GM23338 (cell line): ENCODE measurements around the gene PIK3R5. TPM values are rescaled to one million over a fixed set of nuclear protein-coding genes. Genes with fewer than 3 reads are reported as not detected.

ENCODE experiments used
- ATAC-seq: fragments of 200-7000 bp; cut with Tn5 transposase; 3 replicates; pipeline ENCODE4 v1.9.1; 2020
- DNase-seq: peaks from one replicate; pipeline ENCODE4 v3.0.0-alpha.2; 2015; ENCODE audit warnings: low spot score
- H2AFZ ChIP-seq: fragments of 200-600 bp; sonication (generic); 2 replicates; pipeline ENCODE4 v1.8.0; 2016; ENCODE audit warnings: antibody characterized with exemption, mild to moderate bottlenecking, moderate library complexity
- H3F3A ChIP-seq: fragments of 200-600 bp; sonication (generic); replicated peaks from 2 replicates; pipeline ENCODE4 v1.8.0; 2017; ENCODE audit warnings: antibody characterized with exemption, mixed run types, low read depth
- H3K27ac ChIP-seq: fragments of 200-600 bp; sonication (generic); 2 replicates; pipeline ENCODE4 v1.6.1; 2016; ENCODE audit warnings: low read depth
- H3K27me3 ChIP-seq: fragments of 200-600 bp; sonication (generic); 2 replicates; pipeline ENCODE4 v1.8.0; 2016; ENCODE audit warnings: mild to moderate bottlenecking, mixed run types, moderate library complexity; ENCODE audit not compliant: insufficient read depth
- H3K36me3 ChIP-seq: fragments of 200-600 bp; sonication (generic); 2 replicates; pipeline ENCODE4 v1.8.0; 2016; ENCODE audit warnings: mild to moderate bottlenecking; ENCODE audit not compliant: insufficient read depth
- H3K4me1 ChIP-seq: fragments of 200-600 bp; sonication (generic); 2 replicates; pipeline ENCODE4 v1.8.0; 2016; ENCODE audit warnings: mild to moderate bottlenecking, moderate library complexity; ENCODE audit not compliant: insufficient read depth
- H3K4me2 ChIP-seq: fragments of 200-600 bp; sonication (generic); 2 replicates; pipeline ENCODE4 v1.7.1; 2017; ENCODE audit warnings: mixed run types
- H3K4me3 ChIP-seq: fragments of 200-600 bp; sonication (generic); 2 replicates; pipeline ENCODE4 v1.6.1; 2016; ENCODE audit warnings: mixed run types
- H3K79me2 ChIP-seq: fragments of 200-600 bp; sonication (generic); replicated peaks from 2 replicates; pipeline ENCODE4 v1.8.0; 2017; ENCODE audit warnings: mild to moderate bottlenecking; ENCODE audit not compliant: insufficient read depth
- H3K9me2 ChIP-seq: fragments of 200-600 bp; sonication (generic); 2 replicates; pipeline ENCODE4 v1.8.0; 2017; ENCODE audit not compliant: insufficient read depth
- H4K20me1 ChIP-seq: fragments of 200-600 bp; sonication (generic); replicated peaks from 2 replicates; pipeline ENCODE4 v1.8.0; 2017; ENCODE audit warnings: mild to moderate bottlenecking; ENCODE audit not compliant: insufficient read depth
- H3K27ac Mint-ChIP-seq: 2 replicates; pipeline ENCODE4 v1.8.0; 2020; ENCODE audit warnings: inconsistent platforms, mild to moderate bottlenecking, moderate library complexity, mixed read lengths
- H3K27me3 Mint-ChIP-seq: 3 replicates; pipeline ENCODE4 v1.8.0; 2022; ENCODE audit warnings: low read depth, mild to moderate bottlenecking, moderate library complexity, mixed read lengths, inconsistent platforms; ENCODE audit not compliant: insufficient read depth, poor library complexity
- H3K36me3 Mint-ChIP-seq: 3 replicates; pipeline ENCODE4 v1.8.0; 2021; ENCODE audit warnings: low read depth, mild to moderate bottlenecking, inconsistent platforms, moderate library complexity, mixed read lengths
- H3K4me1 Mint-ChIP-seq: 3 replicates; pipeline ENCODE4 v1.8.0; 2020; ENCODE audit warnings: mild to moderate bottlenecking, inconsistent platforms, mixed read lengths
- H3K4me3 Mint-ChIP-seq: 3 replicates; pipeline ENCODE4 v1.8.0; 2021; ENCODE audit warnings: moderate library complexity, mild to moderate bottlenecking, inconsistent platforms, mixed read lengths
- H3K9me3 Mint-ChIP-seq: 3 replicates; pipeline ENCODE4 v1.8.0; 2020; ENCODE audit warnings: moderate library complexity, mild to moderate bottlenecking, inconsistent platforms, mixed read lengths
- CREB1 ChIP-seq: fragments of 250-450 bp; sonication (Bioruptor Pico); IDR thresholded peaks from 2 replicates; pipeline ENCODE4 v1.5.0; 2020; ENCODE audit warnings: low read depth, mild to moderate bottlenecking, moderate library complexity
- EZH2 ChIP-seq: fragments of 200-600 bp; sonication (generic); IDR thresholded peaks from one replicate; pipeline ENCODE4 v1.8.0; 2017; ENCODE audit warnings: antibody characterized with exemption, mild to moderate bottlenecking, low read depth; ENCODE audit not compliant: unreplicated experiment
- EZH2phosphoT487 ChIP-seq: fragments of 200-600 bp; sonication (generic); IDR thresholded peaks from one replicate; pipeline ENCODE4 v1.8.1; 2018; ENCODE audit warnings: antibody characterized with exemption; ENCODE audit not compliant: unreplicated experiment
- JUNB ChIP-seq: IDR thresholded peaks from one replicate; pipeline ENCODE4 v1.6.1; 2016; ENCODE audit warnings: antibody characterized with exemption; ENCODE audit not compliant: unreplicated experiment
- NANOG ChIP-seq: IDR thresholded peaks from 2 replicates; pipeline ENCODE4 v1.6.1; 2016; ENCODE audit warnings: antibody characterized with exemption, borderline replicate concordance
- POLR2AphosphoS5 ChIP-seq: IDR thresholded peaks from 2 replicates; pipeline ENCODE4 v1.6.1; 2016; ENCODE audit warnings: antibody characterized with exemption, low read depth
- STAT1 ChIP-seq: IDR thresholded peaks from one replicate; pipeline ENCODE4 v1.6.1; 2016; ENCODE audit warnings: antibody characterized with exemption; ENCODE audit not compliant: unreplicated experiment
- ZNF114 ChIP-seq: fragments of 250-450 bp; sonication (Bioruptor Pico); IDR thresholded peaks from 2 replicates; pipeline ENCODE4 v1.5.0; 2020; ENCODE audit warnings: mild to moderate bottlenecking, moderate library complexity
- ZNF331 ChIP-seq: fragments of 250-450 bp; sonication (Bioruptor Pico); IDR thresholded peaks from 2 replicates; pipeline ENCODE4 v1.5.0; 2020; ENCODE audit warnings: low read depth, mild to moderate bottlenecking, moderate library complexity
- polyA plus RNA-seq: library from polyadenylated mRNA; unstranded; fragments of >200 nt; fragmentation: Nextera tagmentation; extraction: Ambion mirVana; gene quantifications from 2 replicates; pipeline ENCODE4 v1.2.1, GENCODE V29; 2016
- total RNA-seq: library from RNA; depleted of rRNA; stranded (reverse); fragments of >200 nt; shearing (Covaris generic); gene quantifications from 2 replicates; pipeline ENCODE4 v1.2.3, GENCODE V29; 2014
- TF ChIP-seq, protein P1 (sequence below), 2 experiments: fragments of 200-600 bp in 1 of 2; sonication (generic) in 1 of 2; conservative IDR thresholded peaks; 2 replicates each; pipeline versions ENCODE4 v1.5.1 to v1.6.1; 2016 to 2017; ENCODE audit warnings: antibody characterized with exemption in 2 of 2, low read depth in 2 of 2, mild to moderate bottlenecking in 2 of 2, moderate library complexity in 1 of 2
- TF ChIP-seq, protein P2 (sequence below): fragments of 250-450 bp; sonication (Bioruptor Pico); IDR thresholded peaks from 2 replicates; pipeline ENCODE4 v1.5.0; 2020; ENCODE audit warnings: mild to moderate bottlenecking, moderate library complexity
- TF ChIP-seq, protein P3 (sequence below): IDR thresholded peaks from 2 replicates; pipeline ENCODE4 v1.6.1; 2016; ENCODE audit warnings: antibody characterized with exemption
- TF ChIP-seq, protein P4 (sequence below): IDR thresholded peaks from one replicate; pipeline ENCODE4 v1.6.1; 2018; ENCODE audit warnings: antibody characterized with exemption; ENCODE audit not compliant: unreplicated experiment

The PIK3R5 gene
- total and polyA plus RNA-seq, 2 experiments from 2014 or later: 1.7 to 9.4 TPM

DNA sequence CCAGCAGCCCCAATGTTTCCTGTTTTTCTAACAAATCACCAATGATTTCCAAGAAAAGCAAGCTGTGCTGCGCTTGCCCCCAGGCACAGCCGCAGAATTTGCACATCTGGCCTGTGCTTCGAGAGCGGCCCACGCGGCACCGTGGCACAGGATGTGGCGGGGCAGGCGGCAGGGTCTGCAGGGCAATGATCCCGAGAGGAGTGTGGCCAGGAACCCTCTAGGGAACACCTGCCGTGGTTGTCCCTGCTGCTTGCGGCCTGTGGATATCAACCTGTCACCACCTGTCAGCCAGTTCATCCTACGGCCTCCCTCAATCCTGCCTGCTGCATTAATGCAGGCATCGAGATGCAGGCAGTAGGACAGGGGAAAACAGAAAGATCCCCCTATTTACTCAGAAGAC, 24.0 kb downstream of the PIK3R5 start:
- H3K4me1 Mint-ChIP-seq: peaks cover 21% of the 10 kb centered on the region
- no peak overlapping the region; the same call in 2 of the 3 replicates for H3K4me3 Mint-ChIP-seq
- no peaks in the 10 kb centered on the region for H3K79me2 ChIP-seq
- no peak overlapping the region for H3K27ac Mint-ChIP-seq
- H3K36me3 ChIP-seq: no peaks in the 10 kb centered on the region
- TF ChIP-seq STAT1 (no peak), JUNB (no peak), POLR2AphosphoS5 (no peak), EZH2 (no peak), NANOG (no peak), ZNF114 (no peak), CREB1 (CRISPR knock-in tag) (no peak), EZH2phosphoT487 (no peak), ZNF331 (CRISPR knock-in tag) (no peak)
- TF ChIP-seq, protein P1, sequence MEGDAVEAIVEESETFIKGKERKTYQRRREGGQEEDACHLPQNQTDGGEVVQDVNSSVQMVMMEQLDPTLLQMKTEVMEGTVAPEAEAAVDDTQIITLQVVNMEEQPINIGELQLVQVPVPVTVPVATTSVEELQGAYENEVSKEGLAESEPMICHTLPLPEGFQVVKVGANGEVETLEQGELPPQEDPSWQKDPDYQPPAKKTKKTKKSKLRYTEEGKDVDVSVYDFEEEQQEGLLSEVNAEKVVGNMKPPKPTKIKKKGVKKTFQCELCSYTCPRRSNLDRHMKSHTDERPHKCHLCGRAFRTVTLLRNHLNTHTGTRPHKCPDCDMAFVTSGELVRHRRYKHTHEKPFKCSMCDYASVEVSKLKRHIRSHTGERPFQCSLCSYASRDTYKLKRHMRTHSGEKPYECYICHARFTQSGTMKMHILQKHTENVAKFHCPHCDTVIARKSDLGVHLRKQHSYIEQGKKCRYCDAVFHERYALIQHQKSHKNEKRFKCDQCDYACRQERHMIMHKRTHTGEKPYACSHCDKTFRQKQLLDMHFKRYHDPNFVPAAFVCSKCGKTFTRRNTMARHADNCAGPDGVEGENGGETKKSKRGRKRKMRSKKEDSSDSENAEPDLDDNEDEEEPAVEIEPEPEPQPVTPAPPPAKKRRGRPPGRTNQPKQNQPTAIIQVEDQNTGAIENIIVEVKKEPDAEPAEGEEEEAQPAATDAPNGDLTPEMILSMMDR (conservative IDR thresholded peaks at IDR 0.05; ENCODE audit: low read depth in 2 of 2): no peak
- TF ChIP-seq, protein P2, sequence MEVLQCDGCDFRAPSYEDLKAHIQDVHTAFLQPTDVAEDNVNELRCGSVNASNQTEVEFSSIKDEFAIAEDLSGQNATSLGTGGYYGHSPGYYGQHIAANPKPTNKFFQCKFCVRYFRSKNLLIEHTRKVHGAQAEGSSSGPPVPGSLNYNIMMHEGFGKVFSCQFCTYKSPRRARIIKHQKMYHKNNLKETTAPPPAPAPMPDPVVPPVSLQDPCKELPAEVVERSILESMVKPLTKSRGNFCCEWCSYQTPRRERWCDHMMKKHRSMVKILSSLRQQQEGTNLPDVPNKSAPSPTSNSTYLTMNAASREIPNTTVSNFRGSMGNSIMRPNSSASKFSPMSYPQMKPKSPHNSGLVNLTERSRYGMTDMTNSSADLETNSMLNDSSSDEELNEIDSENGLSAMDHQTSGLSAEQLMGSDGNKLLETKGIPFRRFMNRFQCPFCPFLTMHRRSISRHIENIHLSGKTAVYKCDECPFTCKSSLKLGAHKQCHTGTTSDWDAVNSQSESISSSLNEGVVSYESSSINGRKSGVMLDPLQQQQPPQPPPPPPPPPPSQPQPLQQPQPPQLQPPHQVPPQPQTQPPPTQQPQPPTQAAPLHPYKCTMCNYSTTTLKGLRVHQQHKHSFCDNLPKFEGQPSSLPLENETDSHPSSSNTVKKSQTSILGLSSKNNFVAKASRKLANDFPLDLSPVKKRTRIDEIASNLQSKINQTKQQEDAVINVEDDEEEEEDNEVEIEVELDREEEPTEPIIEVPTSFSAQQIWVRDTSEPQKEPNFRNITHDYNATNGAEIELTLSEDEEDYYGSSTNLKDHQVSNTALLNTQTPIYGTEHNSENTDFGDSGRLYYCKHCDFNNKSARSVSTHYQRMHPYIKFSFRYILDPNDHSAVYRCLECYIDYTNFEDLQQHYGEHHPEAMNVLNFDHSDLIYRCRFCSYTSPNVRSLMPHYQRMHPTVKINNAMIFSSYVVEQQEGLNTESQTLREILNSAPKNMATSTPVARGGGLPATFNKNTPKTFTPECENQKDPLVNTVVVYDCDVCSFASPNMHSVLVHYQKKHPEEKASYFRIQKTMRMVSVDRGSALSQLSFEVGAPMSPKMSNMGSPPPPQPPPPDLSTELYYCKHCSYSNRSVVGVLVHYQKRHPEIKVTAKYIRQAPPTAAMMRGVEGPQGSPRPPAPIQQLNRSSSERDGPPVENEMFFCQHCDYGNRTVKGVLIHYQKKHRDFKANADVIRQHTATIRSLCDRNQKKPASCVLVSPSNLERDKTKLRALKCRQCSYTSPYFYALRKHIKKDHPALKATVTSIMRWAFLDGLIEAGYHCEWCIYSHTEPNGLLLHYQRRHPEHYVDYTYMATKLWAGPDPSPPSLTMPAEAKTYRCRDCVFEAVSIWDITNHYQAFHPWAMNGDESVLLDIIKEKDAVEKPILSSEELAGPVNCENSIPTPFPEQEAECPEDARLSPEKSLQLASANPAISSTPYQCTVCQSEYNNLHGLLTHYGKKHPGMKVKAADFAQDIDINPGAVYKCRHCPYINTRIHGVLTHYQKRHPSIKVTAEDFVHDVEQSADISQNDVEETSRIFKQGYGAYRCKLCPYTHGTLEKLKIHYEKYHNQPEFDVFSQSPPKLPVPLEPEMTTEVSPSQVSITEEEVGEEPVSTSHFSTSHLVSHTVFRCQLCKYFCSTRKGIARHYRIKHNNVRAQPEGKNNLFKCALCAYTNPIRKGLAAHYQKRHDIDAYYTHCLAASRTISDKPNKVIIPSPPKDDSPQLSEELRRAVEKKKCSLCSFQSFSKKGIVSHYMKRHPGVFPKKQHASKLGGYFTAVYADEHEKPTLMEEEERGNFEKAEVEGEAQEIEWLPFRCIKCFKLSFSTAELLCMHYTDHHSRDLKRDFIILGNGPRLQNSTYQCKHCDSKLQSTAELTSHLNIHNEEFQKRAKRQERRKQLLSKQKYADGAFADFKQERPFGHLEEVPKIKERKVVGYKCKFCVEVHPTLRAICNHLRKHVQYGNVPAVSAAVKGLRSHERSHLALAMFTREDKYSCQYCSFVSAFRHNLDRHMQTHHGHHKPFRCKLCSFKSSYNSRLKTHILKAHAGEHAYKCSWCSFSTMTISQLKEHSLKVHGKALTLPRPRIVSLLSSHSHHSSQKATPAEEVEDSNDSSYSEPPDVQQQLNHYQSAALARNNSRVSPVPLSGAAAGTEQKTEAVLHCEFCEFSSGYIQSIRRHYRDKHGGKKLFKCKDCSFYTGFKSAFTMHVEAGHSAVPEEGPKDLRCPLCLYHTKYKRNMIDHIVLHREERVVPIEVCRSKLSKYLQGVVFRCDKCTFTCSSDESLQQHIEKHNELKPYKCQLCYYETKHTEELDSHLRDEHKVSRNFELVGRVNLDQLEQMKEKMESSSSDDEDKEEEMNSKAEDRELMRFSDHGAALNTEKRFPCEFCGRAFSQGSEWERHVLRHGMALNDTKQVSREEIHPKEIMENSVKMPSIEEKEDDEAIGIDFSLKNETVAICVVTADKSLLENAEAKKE (CRISPR knock-in tag): no peak
- TF ChIP-seq, protein P3, sequence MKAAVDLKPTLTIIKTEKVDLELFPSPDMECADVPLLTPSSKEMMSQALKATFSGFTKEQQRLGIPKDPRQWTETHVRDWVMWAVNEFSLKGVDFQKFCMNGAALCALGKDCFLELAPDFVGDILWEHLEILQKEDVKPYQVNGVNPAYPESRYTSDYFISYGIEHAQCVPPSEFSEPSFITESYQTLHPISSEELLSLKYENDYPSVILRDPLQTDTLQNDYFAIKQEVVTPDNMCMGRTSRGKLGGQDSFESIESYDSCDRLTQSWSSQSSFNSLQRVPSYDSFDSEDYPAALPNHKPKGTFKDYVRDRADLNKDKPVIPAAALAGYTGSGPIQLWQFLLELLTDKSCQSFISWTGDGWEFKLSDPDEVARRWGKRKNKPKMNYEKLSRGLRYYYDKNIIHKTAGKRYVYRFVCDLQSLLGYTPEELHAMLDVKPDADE: no peak
- TF ChIP-seq, protein P4, sequence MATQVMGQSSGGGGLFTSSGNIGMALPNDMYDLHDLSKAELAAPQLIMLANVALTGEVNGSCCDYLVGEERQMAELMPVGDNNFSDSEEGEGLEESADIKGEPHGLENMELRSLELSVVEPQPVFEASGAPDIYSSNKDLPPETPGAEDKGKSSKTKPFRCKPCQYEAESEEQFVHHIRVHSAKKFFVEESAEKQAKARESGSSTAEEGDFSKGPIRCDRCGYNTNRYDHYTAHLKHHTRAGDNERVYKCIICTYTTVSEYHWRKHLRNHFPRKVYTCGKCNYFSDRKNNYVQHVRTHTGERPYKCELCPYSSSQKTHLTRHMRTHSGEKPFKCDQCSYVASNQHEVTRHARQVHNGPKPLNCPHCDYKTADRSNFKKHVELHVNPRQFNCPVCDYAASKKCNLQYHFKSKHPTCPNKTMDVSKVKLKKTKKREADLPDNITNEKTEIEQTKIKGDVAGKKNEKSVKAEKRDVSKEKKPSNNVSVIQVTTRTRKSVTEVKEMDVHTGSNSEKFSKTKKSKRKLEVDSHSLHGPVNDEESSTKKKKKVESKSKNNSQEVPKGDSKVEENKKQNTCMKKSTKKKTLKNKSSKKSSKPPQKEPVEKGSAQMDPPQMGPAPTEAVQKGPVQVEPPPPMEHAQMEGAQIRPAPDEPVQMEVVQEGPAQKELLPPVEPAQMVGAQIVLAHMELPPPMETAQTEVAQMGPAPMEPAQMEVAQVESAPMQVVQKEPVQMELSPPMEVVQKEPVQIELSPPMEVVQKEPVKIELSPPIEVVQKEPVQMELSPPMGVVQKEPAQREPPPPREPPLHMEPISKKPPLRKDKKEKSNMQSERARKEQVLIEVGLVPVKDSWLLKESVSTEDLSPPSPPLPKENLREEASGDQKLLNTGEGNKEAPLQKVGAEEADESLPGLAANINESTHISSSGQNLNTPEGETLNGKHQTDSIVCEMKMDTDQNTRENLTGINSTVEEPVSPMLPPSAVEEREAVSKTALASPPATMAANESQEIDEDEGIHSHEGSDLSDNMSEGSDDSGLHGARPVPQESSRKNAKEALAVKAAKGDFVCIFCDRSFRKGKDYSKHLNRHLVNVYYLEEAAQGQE: no peak
- H3F3A ChIP-seq: no peaks in the 10 kb centered on the region
- no peaks in the 10 kb centered on the region for H3K27me3 ChIP-seq
- no peak for DNase-seq
- H3K27me3 Mint-ChIP-seq: no peaks in the 10 kb centered on the region
- no peak for ATAC-seq
- H3K9me3 Mint-ChIP-seq: peaks cover 3% of the 10 kb centered on the region; the same call in 2 of the 3 replicates
- H3K27ac ChIP-seq: no peak overlapping the region
- no peaks in the 10 kb centered on the region for H4K20me1 ChIP-seq
- H3K9me2 ChIP-seq: 0 out of 2 replicates have a peak, but pooled peaks cover 2% of the 10 kb centered on the region
- H3K4me2 ChIP-seq: no peak overlapping the region
- H3K4me3 ChIP-seq: no peak overlapping the region
- peaks cover 2% of the 10 kb centered on the region; the same call in 1 of the 3 replicates for H3K36me3 Mint-ChIP-seq
- H3K4me1 ChIP-seq: peaks cover 12% of the 10 kb centered on the region; the same call in 1 of the 2 replicates
- no peak overlapping the region for H2AFZ ChIP-seq
